Adrenal gland (tissue), 12 donors: Measurements from ENCODE around the gene ITGB6. TPM values are rescaled to one million over a fixed set of nuclear protein-coding genes. Genes with fewer than 3 reads are reported as not detected.

Experiments used
- DNase-seq, 7 donors: peaks; one replicate each; pipeline ENCODE4 v3.0.0-alpha.2; 2019 to 2020
- H3K27ac ChIP-seq, 5 donors: fragments of 200-600 bp; sonication (generic) in 4 of 5; 1 replicate in 3 of 5; 2 replicates in 2 of 5; pipeline versions ENCODE4 v1.5.1 to v1.8.0; 2016 to 2020; ENCODE audit warnings: mild to moderate bottlenecking in 1 of 5
- H3K27me3 ChIP-seq: fragments of 200-600 bp; 2 replicates; pipeline ENCODE4 v1.8.0; 2021
- H3K36me3 ChIP-seq, 2 donors: fragments of 200-600 bp; replicated peaks in 1 of 2; 1 replicate in 1 of 2; 2 replicates in 1 of 2; pipeline versions ENCODE4 v1.5.1 to v1.8.0; 2018 to 2022
- H3K4me1 ChIP-seq, 2 donors: fragments of 200-600 bp; replicated peaks in 1 of 2; 1 replicate in 1 of 2; 2 replicates in 1 of 2; pipeline versions ENCODE4 v1.5.1 to v1.8.0; 2018 to 2021
- H3K4me3 ChIP-seq, 4 donors: fragments of 200-600 bp; sonication (generic) in 3 of 4; one replicate each; pipeline ENCODE4 v1.5.1; 2016 to 2018
- H3K9me3 ChIP-seq, 3 donors: fragments of 200-600 bp; sonication (generic) in 1 of 3; replicated peaks in 1 of 3; 1 replicate in 2 of 3; 2 replicates in 1 of 3; pipeline versions ENCODE4 v1.5.1 to v1.8.0; 2016 to 2021
- POLR2A ChIP-seq, 2 donors: fragments of 450-650 bp; IDR thresholded peaks; one replicate each; pipeline ENCODE4 v1.6.1; 2017; ENCODE audit warnings: antibody characterized with exemption in 2 of 2, mild to moderate bottlenecking in 2 of 2, moderate library complexity in 1 of 2
- WGBS, 4 donors: extraction: QIAGEN DNeasy Blood & Tissue Kit in 2 of 4; methylation state at CpG; one replicate each; pipeline versions ENCODE4 v1.1.5 to v1.1.7; 2013 to 2017; 5-methylcytosine and 5-hydroxymethylcytosine counted together
- intact Hi-C, 2 donors: fragments of 100-400 bp; cut with DNase I; formaldehyde crosslinking; loops; one replicate each; pipeline versions ENCODE4 v1.14.1 to v1.15.0; 2022 to 2023
- polyA plus RNA-seq, 3 donors: library from polyadenylated mRNA; stranded (reverse); fragments of 200-250 nt in 2 of 3; fragments of 350-450 nt in 1 of 3; fragmentation: Illumina TruSeq in 1 of 3; extraction: RNeasy Lipid Tissue Mini Kit (QIAGEN cat#74804) in 1 of 3; gene quantifications; one replicate each; pipeline ENCODE4 v1.2.3, GENCODE V29; 2013 to 2014
- total RNA-seq, 9 donors: library from RNA; depleted of rRNA in 4 of 9; stranded (reverse); fragments of >200 nt in 4 of 9; fragments of 120-200 nt in 1 of 9; fragmentation: NEBNext Ultra II Directional in 1 of 9; extraction: Animal tissue kit (Norgen Biotek cat#: 25700) in 1 of 9; gene quantifications; one replicate each; pipeline versions ENCODE4 v1.1.0 to v1.2.4, GENCODE V29; 2013 to 2023
- TF ChIP-seq, protein P1 (sequence below), 6 experiments: fragments of 450-650 bp in 4 of 6; fragments of 200-600 bp in 2 of 6; sonication (generic) in 1 of 6; IDR thresholded peaks; 1 replicate in 5 of 6; 2 replicates in 1 of 6; pipeline versions ENCODE4 v1.5.1 to v1.8.0; 2016 to 2021; ENCODE audit warnings: antibody characterized with exemption in 6 of 6, mild to moderate bottlenecking in 2 of 6, moderate library complexity in 1 of 6
- donor health status: healthy with polysubstance abuse.
- donor health status: Bipolar disorder and iron deficiency.
- donor health status: DM: yes; HTN: yes; CAD: no.
- donor health status: DM: no; HTN: no; CAD: no.
- donor health status: DM: no; HTN: no; CAD: no.
- donor health status: DM: yes; HTN: yes; CAD: no.

Gene ITGB6
- total and polyA plus RNA-seq, 12 donors: 0.08 to 0.53 (median 0.18) TPM; not detected in 9

DNA sequence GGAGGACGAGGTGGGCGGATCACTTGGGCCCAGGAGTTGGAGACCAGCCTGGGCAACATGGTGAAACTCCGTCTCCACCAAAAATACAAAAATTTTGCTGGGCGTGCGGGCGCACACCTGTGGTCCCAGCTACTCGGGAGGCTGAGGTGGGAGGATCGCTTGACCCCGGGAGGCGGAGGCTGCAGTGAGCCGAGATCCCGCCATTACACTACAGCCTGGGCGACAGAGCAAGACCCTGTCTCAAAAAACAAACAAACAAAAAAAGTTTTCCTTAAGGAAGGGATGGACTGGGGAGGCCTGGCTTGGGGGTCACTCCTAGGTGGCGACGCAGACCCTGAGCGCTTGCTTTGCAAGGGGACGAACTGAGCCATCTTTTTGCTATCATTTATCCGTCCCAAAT lies 138.5 kb downstream of the ITGB6 start:
- Histone ChIP-seq H3K4me1 (peaks cover 9 to 14% of the 10 kb centered on the region in 2 donors), H3K4me3 (peak overlapping the region in 3 of 4 donors; percentile 50 to 90 (median 76)), H3K9me3 (no peaks in the 10 kb centered on the region), H3K27ac (no peak overlapping the region), H3K36me3 (no peaks in the 10 kb centered on the region), H3K27me3 (no peaks in the 10 kb centered on the region)
- TF ChIP-seq, protein P1, sequence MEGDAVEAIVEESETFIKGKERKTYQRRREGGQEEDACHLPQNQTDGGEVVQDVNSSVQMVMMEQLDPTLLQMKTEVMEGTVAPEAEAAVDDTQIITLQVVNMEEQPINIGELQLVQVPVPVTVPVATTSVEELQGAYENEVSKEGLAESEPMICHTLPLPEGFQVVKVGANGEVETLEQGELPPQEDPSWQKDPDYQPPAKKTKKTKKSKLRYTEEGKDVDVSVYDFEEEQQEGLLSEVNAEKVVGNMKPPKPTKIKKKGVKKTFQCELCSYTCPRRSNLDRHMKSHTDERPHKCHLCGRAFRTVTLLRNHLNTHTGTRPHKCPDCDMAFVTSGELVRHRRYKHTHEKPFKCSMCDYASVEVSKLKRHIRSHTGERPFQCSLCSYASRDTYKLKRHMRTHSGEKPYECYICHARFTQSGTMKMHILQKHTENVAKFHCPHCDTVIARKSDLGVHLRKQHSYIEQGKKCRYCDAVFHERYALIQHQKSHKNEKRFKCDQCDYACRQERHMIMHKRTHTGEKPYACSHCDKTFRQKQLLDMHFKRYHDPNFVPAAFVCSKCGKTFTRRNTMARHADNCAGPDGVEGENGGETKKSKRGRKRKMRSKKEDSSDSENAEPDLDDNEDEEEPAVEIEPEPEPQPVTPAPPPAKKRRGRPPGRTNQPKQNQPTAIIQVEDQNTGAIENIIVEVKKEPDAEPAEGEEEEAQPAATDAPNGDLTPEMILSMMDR (IDR thresholded peaks at IDR 0.05): no peak
- no peak for TF ChIP-seq POLR2A (IDR thresholded peaks at IDR 0.05)
- WGBS, 4 donors: 69 to 79% (median 76%) methylated on average over 13 to 18 of the region's 18 CpGs
- intact Hi-C loops: no loop called here
- DNase-seq: no peak

DNA sequence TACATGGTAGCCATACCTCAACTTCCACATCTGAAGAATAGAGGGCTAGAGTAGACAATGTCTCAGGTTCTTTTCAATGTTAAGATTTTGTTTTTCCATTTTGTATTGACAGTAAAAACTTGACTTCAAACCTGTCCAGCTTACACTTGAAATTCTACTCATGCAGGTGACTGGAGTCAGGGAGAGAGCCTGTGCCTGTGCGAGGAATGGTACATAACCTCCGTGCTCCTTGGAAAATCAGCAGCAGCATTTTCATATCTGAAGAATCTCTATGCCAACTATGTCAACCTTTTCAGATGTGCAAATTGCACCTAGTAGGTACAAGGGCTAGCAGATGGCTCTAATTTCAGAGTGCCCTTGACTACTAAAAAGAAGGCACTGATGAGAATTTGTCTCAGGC lies 139.8 kb downstream of the ITGB6 start:
- TF ChIP-seq, protein P1 (IDR thresholded peaks at IDR 0.05): no peak
- no peak for TF ChIP-seq POLR2A (IDR thresholded peaks at IDR 0.05)
- Histone ChIP-seq H3K4me3 (no peak overlapping the region), H3K27me3 (no peaks in the 10 kb centered on the region), H3K27ac (no peak overlapping the region), H3K9me3 (no peaks in the 10 kb centered on the region), H3K4me1 (peaks cover 9 to 14% of the 10 kb centered on the region in 2 donors), H3K36me3 (no peaks in the 10 kb centered on the region)
- intact Hi-C loops: no loop called here
- 95 to 100% (median 98%) methylated on average over 2 of the region's 2 CpGs for WGBS, 4 donors
- DNase-seq: no peak

DNA sequence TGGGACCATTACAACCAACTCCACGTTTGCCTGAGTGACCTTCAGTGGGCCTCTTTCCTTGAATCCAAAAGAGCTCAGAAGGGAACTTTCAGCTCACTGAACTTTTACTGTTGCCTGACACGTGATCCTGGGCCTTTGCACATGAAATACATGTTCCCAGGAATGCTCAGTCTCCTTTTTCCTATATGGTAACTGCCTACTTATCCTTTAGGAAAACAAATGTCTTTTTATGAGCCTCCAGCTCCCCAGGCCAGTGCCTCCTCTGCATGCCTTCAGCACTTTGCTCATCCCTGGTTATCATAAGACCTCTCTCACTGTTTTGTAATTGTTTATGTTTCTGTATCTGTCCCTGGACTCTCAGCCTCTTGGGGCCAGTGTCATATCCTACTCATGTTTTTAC lies 142.7 kb downstream of the ITGB6 start:
- H3K27me3 ChIP-seq: no peaks in the 10 kb centered on the region
- no peaks in the 10 kb centered on the region for H3K36me3 ChIP-seq
- WGBS, 4 donors: 57 to 79% (median 68%) methylated on average over 2 of the region's 2 CpGs
- H3K4me3 ChIP-seq: no peak overlapping the region
- intact Hi-C loops: no loop called here
- no peak for DNase-seq
- no peak for TF ChIP-seq POLR2A (IDR thresholded peaks at IDR 0.05)
- TF ChIP-seq, protein P1 (IDR thresholded peaks at IDR 0.05): no peak
- H3K27ac ChIP-seq: no peak overlapping the region
- H3K4me1 ChIP-seq: no peaks in the 10 kb centered on the region
- no peaks in the 10 kb centered on the region for H3K9me3 ChIP-seq

DNA sequence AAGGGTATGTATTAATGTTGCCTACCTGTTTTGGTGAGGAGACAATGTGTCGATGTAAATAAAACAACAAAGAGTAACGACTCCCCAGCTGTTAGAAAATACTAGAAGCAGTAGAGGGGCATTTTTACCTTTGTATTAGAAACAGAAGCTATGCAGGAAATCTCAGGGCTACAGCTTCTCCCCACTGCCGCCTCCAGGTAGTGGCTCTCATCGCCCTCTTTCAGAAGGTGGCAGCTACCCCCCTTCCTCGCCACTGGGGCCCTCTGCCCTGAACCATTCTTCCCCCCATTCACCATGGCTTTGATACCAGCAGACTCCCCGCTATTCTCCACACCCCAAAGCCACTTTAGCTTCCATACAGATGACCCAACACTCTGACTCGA lies 144.4 kb downstream of the ITGB6 start:
- no peak for DNase-seq
- Histone ChIP-seq H3K9me3 (no peaks in the 10 kb centered on the region), H3K27ac (no peak overlapping the region), H3K4me1 (no peaks in the 10 kb centered on the region), H3K27me3 (no peaks in the 10 kb centered on the region), H3K36me3 (no peaks in the 10 kb centered on the region), H3K4me3 (no peak overlapping the region)
- WGBS, 4 donors: 83 to 96% (median 94%) methylated on average over 7 of the region's 7 CpGs
- TF ChIP-seq POLR2A (IDR thresholded peaks at IDR 0.05): no peak
- TF ChIP-seq, protein P1 (IDR thresholded peaks at IDR 0.05): no peak
- intact Hi-C loops: no loop called here
